Thyroid gland (tissue), 4 donors: Measurements from ENCODE around the gene LARGE1.

Experiments used
- POLR2A ChIP-seq, 2 donors: fragments of 450-650 bp; IDR thresholded peaks; one replicate each; pipeline ENCODE4 v1.6.1; 2017; ENCODE audit warnings: antibody characterized with exemption in 2 of 2, mild to moderate bottlenecking in 2 of 2, moderate library complexity in 1 of 2
- TF ChIP-seq, protein P1 (sequence below), 6 experiments: fragments of 200-600 bp in 3 of 6; fragments of 450-650 bp in 3 of 6; sonication (generic) in 3 of 6; IDR thresholded peaks; one replicate each; pipeline ENCODE4 v1.5.1; 2016 to 2019; ENCODE audit warnings: antibody characterized with exemption in 6 of 6, mild to moderate bottlenecking in 2 of 6, inconsistent platforms in 1 of 6, moderate library complexity in 1 of 6

DNA sequence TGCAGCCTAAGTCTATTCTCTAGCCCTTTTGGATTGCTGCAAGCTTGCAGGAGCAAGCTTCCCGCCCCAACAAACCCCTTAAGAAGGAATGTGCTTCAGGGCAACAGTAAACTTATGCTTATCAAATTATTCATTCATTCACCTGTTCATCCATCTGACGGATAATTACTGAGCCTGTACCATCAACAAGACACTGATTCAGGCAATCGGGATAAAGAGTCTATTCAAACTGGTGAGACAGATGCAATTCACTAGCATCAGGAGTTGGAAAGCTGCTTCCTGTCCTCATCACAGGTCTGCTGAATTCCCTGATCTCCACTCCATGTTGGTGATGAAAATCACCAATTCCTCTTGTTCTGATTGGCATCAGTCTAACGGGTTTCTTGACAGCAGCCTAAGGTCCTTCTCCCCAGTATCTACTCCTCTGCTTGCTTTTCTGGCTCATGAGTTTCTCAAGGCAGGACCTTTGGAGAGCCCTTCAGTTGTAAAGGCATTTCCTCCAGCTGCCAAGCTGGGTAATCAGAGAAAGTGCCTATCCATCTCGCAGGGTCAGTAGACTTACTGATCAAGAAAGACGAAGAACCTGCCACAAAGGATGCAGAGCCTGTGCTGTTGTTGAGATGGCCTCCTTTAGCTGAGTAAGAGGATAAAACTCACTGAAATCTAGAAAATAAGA, 433.1 kb downstream of the LARGE1 start:
- TF ChIP-seq, protein P1, sequence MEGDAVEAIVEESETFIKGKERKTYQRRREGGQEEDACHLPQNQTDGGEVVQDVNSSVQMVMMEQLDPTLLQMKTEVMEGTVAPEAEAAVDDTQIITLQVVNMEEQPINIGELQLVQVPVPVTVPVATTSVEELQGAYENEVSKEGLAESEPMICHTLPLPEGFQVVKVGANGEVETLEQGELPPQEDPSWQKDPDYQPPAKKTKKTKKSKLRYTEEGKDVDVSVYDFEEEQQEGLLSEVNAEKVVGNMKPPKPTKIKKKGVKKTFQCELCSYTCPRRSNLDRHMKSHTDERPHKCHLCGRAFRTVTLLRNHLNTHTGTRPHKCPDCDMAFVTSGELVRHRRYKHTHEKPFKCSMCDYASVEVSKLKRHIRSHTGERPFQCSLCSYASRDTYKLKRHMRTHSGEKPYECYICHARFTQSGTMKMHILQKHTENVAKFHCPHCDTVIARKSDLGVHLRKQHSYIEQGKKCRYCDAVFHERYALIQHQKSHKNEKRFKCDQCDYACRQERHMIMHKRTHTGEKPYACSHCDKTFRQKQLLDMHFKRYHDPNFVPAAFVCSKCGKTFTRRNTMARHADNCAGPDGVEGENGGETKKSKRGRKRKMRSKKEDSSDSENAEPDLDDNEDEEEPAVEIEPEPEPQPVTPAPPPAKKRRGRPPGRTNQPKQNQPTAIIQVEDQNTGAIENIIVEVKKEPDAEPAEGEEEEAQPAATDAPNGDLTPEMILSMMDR (IDR thresholded peaks at IDR 0.05): no peak
- no peak for TF ChIP-seq POLR2A (IDR thresholded peaks at IDR 0.05)
